PC-9 (cell line): ENCODE measurements around the gene ALG13. TPM values are rescaled to one million over a fixed set of nuclear protein-coding genes. Genes with fewer than 3 reads are reported as not detected.
"Not testable (repeated sequence)": the region's sequence is repeated elsewhere in the genome, so short reads cannot be mapped to it uniquely, and the experiment has no call there.

Source experiments
- Bru-seq: library from RNA; stranded (reverse); fragments of 400-500 nt; gene quantifications from one replicate; lab custom pipeline; 2021; lab: Mats Ljungman, UMichigan
- BruChase-seq, 2 experiments: library from RNA; stranded (reverse); fragments of 400-500 nt; gene quantifications; one replicate each; lab custom pipeline; 2021; lab: Mats Ljungman, UMichigan
- BruUV-seq: library from RNA; stranded (reverse); fragments of 400-500 nt; replicated peaks from 2 replicates; lab custom pipeline; 2021; lab: Mats Ljungman, UMichigan
- CTCF ChIA-PET: fragments of 300-600 bp; sonication (Branson Sonifier 250); formaldehyde crosslinking; loops from one replicate; lab custom pipeline; 2022; ENCODE audit warnings: antibody characterized with exemption; lab: Charles Lee
- POLR2A ChIA-PET: fragments of 300-600 bp; sonication (Branson Sonifier 250); formaldehyde crosslinking; loops from one replicate; lab custom pipeline; 2022; ENCODE audit warnings: antibody characterized with exemption; ENCODE audit not compliant: unreplicated experiment; lab: Charles Lee
- DNase-seq, 2 experiments: peaks; one replicate each; pipeline versions ENCODE4 v3.0.0 to v3.0.0-alpha.2; 2015 to 2022; ENCODE audit warnings: mixed read lengths in 1 of 2
- H2AFZ ChIP-seq: fragments of 200-600 bp; sonication (generic); 2 replicates; pipeline ENCODE4 v1.8.1; 2017; ENCODE audit warnings: antibody characterized with exemption
- H3F3A ChIP-seq: fragments of 200-600 bp; sonication (generic); 2 replicates; pipeline ENCODE4 v1.8.1; 2017; ENCODE audit warnings: antibody characterized with exemption, mild to moderate bottlenecking, low read depth; ENCODE audit not compliant: insufficient read depth
- H3K27ac ChIP-seq: fragments of 200-600 bp; sonication (generic); 2 replicates; pipeline ENCODE4 v1.6.1; 2016; ENCODE audit warnings: mixed run types
- H3K27me3 ChIP-seq: fragments of 200-600 bp; sonication (generic); 2 replicates; pipeline ENCODE4 v1.6.1; 2016; ENCODE audit warnings: low read depth, mixed run types; ENCODE audit not compliant: insufficient read depth
- H3K36me3 ChIP-seq: fragments of 200-600 bp; sonication (generic); 2 replicates; pipeline ENCODE4 v1.6.1; 2016; ENCODE audit warnings: low read depth, mixed run types
- H3K4me1 ChIP-seq: fragments of 200-600 bp; sonication (generic); replicated peaks from 2 replicates; pipeline ENCODE4 v1.6.1; 2016; ENCODE audit warnings: mixed run types; ENCODE audit not compliant: insufficient read depth
- H3K4me2 ChIP-seq: fragments of 200-600 bp; sonication (generic); 2 replicates; pipeline ENCODE4 v1.6.1; 2017; ENCODE audit warnings: mixed run types
- H3K4me3 ChIP-seq: fragments of 200-600 bp; sonication (generic); 2 replicates; pipeline ENCODE4 v1.6.1; 2016; ENCODE audit warnings: mixed run types
- H3K79me2 ChIP-seq: fragments of 200-600 bp; sonication (generic); 2 replicates; pipeline ENCODE4 v1.6.1; 2017; ENCODE audit warnings: low read depth, mixed run types
- H3K9me2 ChIP-seq: fragments of 200-600 bp; sonication (generic); 2 replicates; pipeline ENCODE4 v1.8.1; 2017; ENCODE audit warnings: mild to moderate bottlenecking; ENCODE audit not compliant: insufficient read depth
- H3K9me3 ChIP-seq: fragments of 200-600 bp; sonication (generic); 2 replicates; pipeline ENCODE4 v1.8.1; 2016; ENCODE audit warnings: low read depth; ENCODE audit not compliant: insufficient read depth
- H4K20me1 ChIP-seq: fragments of 200-600 bp; sonication (generic); 2 replicates; pipeline ENCODE4 v1.8.1; 2017; ENCODE audit not compliant: insufficient read depth
- EZH2 ChIP-seq: fragments of 200-600 bp; sonication (generic); IDR thresholded peaks from 2 replicates; pipeline ENCODE4 v1.8.0; 2017; ENCODE audit warnings: antibody characterized with exemption, low read depth
- intact Hi-C: fragments of 100-400 bp; cut with micrococcal nuclease; formaldehyde crosslinking; loops from one replicate; pipeline ENCODE4 v1.10.0; 2022; ENCODE audit not compliant: unreplicated experiment
- long read RNA-seq: library from polyadenylated mRNA; stranded (forward); transcript quantifications from one replicate; pipeline ENCODE4 v2.0.0, GENCODE V29; 2022
- total RNA-seq: library from RNA; stranded (reverse); gene quantifications from 2 replicates; pipeline ENCODE4 v1.2.3, GENCODE V29; 2021
- TF ChIP-seq, protein P1 (sequence below): fragments of 200-600 bp; sonication (generic); conservative IDR thresholded peaks from 2 replicates; pipeline ENCODE4 v1.6.1; 2017; ENCODE audit warnings: mixed run types, antibody characterized with exemption, mild to moderate bottlenecking, moderate library complexity

ALG13 gene
- total RNA-seq (39.6 and 50.2 TPM in 2 replicates), Bru-seq, nascent RNA (percentile 64 among the genes with signal in this experiment), BruChase-seq, experiment 1, labeled RNA remaining after a 2-hour chase (percentile 84 among the genes with signal in this experiment), BruChase-seq, experiment 2, labeled RNA remaining after a 6-hour chase (percentile 75 among the genes with signal in this experiment)
- long read RNA-seq, transcript ALG13-202 (4 exons, 2,770 nt): major isoform, 40 of 65 reads
- long read RNA-seq, transcript ALG13-207 (4 exons, 916 nt): minor isoform, 12 of 65 reads
- long read RNA-seq, partial matches to known transcripts: 0 of 65 reads
- long read RNA-seq, other reads (novel, unspliced or antisense): 8 of 65 reads

DNA sequence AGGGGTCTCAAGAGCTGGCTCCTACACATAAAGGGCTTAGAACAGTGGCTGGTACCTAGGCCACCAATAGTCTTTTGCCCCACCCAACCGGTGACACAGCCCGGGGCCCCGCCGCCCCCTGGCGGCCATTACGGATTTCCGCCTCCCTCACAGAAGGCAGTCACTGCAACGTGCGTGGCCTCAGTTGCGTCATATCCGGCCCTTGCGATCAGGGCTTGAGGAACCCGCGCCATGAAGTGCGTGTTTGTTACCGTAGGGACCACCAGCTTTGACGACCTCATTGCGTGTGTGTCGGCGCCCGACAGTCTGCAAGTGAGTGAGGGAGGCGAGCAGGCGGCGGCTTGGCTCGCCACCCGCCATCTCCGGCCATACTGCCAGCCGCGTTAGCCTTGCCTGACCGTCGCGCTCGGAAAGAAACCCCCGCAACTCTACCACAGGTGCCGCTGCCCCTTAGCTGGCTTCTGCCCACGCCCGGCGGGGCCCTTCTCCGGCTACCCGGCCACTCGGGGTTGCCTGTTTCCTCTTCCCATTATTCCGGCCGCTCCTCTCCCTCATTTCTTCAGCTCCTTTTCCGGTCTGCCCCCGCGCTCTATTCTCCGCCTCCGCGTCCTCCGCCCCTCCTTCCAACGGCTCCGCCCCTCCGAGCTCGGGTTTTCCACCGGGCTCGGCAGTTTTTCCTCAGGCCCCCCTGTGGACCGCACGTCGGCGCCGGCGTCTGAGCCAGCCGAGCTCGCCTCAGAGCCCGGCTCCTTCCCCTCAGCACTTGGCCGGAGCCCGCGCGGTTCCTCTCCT, at the start of gene ALG13:
ALG13 (plus strand) TSS at position 183 of the 792 bp plus-strand sequence; CDS start at position 232, 49 bp downstream.
- H3K79me2 ChIP-seq: peaks cover 14% of the 10 kb centered on the region
- peak within 1 kb of the TSS; percentile 91 for H2AFZ ChIP-seq
- no peaks in the 10 kb centered on the region for H3K27me3 ChIP-seq
- DNase-seq: peak; percentile 79 to 90
- TF ChIP-seq EZH2: no peak
- TF ChIP-seq, protein P1, sequence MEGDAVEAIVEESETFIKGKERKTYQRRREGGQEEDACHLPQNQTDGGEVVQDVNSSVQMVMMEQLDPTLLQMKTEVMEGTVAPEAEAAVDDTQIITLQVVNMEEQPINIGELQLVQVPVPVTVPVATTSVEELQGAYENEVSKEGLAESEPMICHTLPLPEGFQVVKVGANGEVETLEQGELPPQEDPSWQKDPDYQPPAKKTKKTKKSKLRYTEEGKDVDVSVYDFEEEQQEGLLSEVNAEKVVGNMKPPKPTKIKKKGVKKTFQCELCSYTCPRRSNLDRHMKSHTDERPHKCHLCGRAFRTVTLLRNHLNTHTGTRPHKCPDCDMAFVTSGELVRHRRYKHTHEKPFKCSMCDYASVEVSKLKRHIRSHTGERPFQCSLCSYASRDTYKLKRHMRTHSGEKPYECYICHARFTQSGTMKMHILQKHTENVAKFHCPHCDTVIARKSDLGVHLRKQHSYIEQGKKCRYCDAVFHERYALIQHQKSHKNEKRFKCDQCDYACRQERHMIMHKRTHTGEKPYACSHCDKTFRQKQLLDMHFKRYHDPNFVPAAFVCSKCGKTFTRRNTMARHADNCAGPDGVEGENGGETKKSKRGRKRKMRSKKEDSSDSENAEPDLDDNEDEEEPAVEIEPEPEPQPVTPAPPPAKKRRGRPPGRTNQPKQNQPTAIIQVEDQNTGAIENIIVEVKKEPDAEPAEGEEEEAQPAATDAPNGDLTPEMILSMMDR: peak; percentile 91
- H4K20me1 ChIP-seq: no peaks in the 10 kb centered on the region
- intact Hi-C loops: no loop called here
- H3K9me3 ChIP-seq: no peaks in the 10 kb centered on the region
- peak within 1 kb of the TSS; percentile 82 for H3K4me3 ChIP-seq
- POLR2A ChIA-PET: interaction anchor here (0.6 to 0.8 kb wide), 2 partner anchors 46 to 1161 kb away, joined by 4 to 8 read pairs; no protein-coding TSS in a partner anchor
- H3K4me1 ChIP-seq: peaks cover 16% of the 10 kb centered on the region
- TSS peak; percentile 70 for BruUV-seq
- peak within 1 kb of the TSS; percentile 96 for H3K27ac ChIP-seq
- no peaks in the 10 kb centered on the region for H3K9me2 ChIP-seq
- H3K4me2 ChIP-seq: peak within 1 kb of the TSS; percentile 85
- CTCF ChIA-PET: no interaction called here
- peaks cover 22% of the 10 kb centered on the region for H3K36me3 ChIP-seq
- H3F3A ChIP-seq: no peaks in the 10 kb centered on the region

DNA sequence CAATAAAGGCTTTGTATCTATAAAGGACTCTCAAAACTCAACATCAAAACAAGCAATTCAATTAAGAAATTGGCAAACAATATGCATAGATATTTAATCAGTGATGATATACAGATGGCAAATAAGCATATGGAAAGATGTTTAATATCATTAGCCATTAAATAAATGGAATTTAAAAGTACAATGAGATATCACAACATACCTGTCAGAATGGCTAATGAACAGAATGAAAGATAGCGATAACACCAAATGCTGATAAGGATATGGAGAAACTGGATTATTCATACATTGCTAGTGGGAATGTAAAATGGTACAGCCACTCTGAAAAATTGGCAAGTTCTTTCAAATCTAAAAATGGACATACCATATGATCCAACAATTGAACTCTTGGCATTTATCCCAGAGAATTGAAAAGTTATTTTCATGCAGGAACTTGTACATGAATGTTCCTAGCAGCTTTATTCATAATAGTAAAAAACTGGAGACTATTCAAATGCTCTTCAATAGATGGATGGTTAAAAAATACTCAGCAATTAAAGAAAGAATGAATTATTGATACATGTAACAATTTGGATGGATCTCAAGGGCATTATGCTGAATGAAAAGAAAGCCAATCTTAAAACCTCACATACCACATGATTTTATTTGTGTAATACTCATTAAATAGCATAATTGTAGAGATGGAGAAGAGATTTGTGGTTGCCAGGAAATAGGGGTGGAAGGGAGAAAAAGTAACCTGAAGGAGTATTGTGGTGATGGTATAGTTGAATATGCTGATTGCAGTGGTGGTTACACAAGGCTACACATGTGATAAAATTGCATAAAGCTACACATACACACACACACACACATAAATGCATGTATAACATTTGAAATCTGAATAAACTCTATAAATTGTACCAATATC, 45.9 kb upstream of the ALG13 start:
- ChIA-PET POLR2A (interaction anchor here (0.6 kb wide), 1 partner anchor 46 kb away, joined by 8 read pairs; the partner anchor contains the start of gene ALG13), CTCF (no interaction called here)
- no peaks in the 10 kb centered on the region for H3K36me3 ChIP-seq
- intact Hi-C loops: no loop called here
- H3K9me2 ChIP-seq: no peaks in the 10 kb centered on the region
- H3K9me3 ChIP-seq: no peaks in the 10 kb centered on the region
- H3K27ac ChIP-seq: no peak overlapping the region
- no peaks in the 10 kb centered on the region for H3K27me3 ChIP-seq
- TF ChIP-seq EZH2: no peak
- TF ChIP-seq, protein P1: no peak
- no peak overlapping the region for H3K4me3 ChIP-seq
- no peak for DNase-seq
- no peaks in the 10 kb centered on the region for H4K20me1 ChIP-seq
- no TSS peak for BruUV-seq
- no peaks in the 10 kb centered on the region for H3K4me1 ChIP-seq
- H3F3A ChIP-seq: no peaks in the 10 kb centered on the region
- H3K79me2 ChIP-seq: no peaks in the 10 kb centered on the region
- H2AFZ ChIP-seq: no peak overlapping the region
- H3K4me2 ChIP-seq: no peak overlapping the region

DNA sequence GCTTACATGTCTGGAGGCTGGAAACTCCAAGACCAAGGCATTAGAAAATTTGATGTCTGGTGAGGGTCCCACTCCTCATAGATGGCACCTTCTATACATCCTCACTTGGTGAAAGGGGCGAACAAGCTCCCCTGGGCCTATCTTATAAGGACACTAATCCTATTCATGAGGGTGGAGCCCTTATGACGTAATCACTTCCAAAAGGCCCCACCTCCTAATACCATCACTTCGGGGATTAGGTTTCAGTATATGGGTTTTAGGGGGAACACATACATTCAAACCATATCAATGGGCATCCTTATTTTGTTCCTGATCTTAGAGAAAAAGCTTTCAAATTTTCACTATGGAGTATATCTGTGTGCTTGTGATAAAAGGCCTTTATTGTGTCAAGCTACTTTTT, 39.0 kb upstream of the ALG13 start:
- H2AFZ ChIP-seq: no peak overlapping the region
- ChIA-PET POLR2A (no interaction called here), CTCF (no interaction called here)
- no peaks in the 10 kb centered on the region for H4K20me1 ChIP-seq
- H3K36me3 ChIP-seq: no peaks in the 10 kb centered on the region
- no peaks in the 10 kb centered on the region for H3K79me2 ChIP-seq
- no peak overlapping the region for H3K4me3 ChIP-seq
- no peak for TF ChIP-seq EZH2
- TF ChIP-seq, protein P1: no peak
- H3K27me3 ChIP-seq: no peaks in the 10 kb centered on the region
- DNase-seq: no peak
- no peak overlapping the region for H3K27ac ChIP-seq
- BruUV-seq: no TSS peak
- no peaks in the 10 kb centered on the region for H3K9me3 ChIP-seq
- no peak overlapping the region for H3K4me2 ChIP-seq
- no peaks in the 10 kb centered on the region for H3K4me1 ChIP-seq
- intact Hi-C loops: no loop called here
- H3F3A ChIP-seq: no peaks in the 10 kb centered on the region
- no peaks in the 10 kb centered on the region for H3K9me2 ChIP-seq

DNA sequence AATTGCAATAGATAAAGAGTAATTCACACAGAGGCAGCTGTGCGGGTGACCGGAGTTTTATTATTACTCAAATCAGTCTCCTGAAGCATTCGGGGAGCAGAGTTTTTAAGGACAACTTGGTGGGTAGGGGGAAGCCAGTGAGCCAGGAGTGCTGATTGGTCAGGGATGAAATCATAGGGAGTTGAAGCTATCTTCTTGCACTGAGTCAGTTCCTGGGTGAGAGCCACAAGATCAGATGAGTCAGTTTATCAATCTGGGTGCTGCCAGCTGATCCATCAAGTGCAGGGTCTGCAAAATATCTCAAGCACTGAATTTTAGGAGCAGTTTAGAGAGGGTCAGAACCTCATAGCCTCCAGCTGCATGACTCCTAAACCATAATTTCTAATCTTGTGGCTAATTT, 35.8 kb upstream of the ALG13 start:
- H3K4me1 ChIP-seq, H2AFZ ChIP-seq, H3K4me3 ChIP-seq, H3K4me2 ChIP-seq, H3K9me2 ChIP-seq, H3K27me3 ChIP-seq, CTCF ChIA-PET, BruUV-seq, POLR2A ChIA-PET, H3K27ac ChIP-seq, H3F3A ChIP-seq, DNase-seq, intact Hi-C loops, H3K79me2 ChIP-seq, H4K20me1 ChIP-seq, H3K9me3 ChIP-seq, H3K36me3 ChIP-seq: not testable (repeated sequence)
